Heart left ventricle (tissue), 13 donors: ENCODE measurements around the gene ABO.

ENCODE experiments used
- CTCF ChIP-seq, 12 donors: fragments of 200-600 bp; sonication (generic) in 4 of 12; IDR thresholded peaks; one replicate each; pipeline versions ENCODE4 v1.5.0 to v1.8.0; 2018 to 2022; ENCODE audit warnings: antibody characterized with exemption in 12 of 12, mild to moderate bottlenecking in 5 of 12
- POLR2A ChIP-seq, 2 donors: fragments of 450-650 bp; IDR thresholded peaks; one replicate each; pipeline ENCODE4 v1.6.1; 2017; ENCODE audit warnings: antibody characterized with exemption in 2 of 2, mild to moderate bottlenecking in 2 of 2, moderate library complexity in 2 of 2
- donor health status: ischemic (EF 13 %, LVEDD 7.1; RV severe dilation, severe dysfunction).
- donor health status: DM: no; HTN: yes; CAD: no.
- donor health status: DM: no; HTN: no; CAD: no.
- donor health status: ischemic (EF 25% LVEDD 6.9; RV normal size, moderate dysfunction).
- donor health status: ischemic (EF 25% LVEDD 5.7; RV mildly dilated, moderate dysfunction).
- donor health status: ischemic (EF 35%, LVEDD 5.7; RV mildly dilated, moderate dysfunction).
- donor health status: nonischemic (EF 11% LVEDD 7.7; RV severe dilation, severe dysfunction).
- donor health status: DM: yes; HTN: yes; CAD: no.
- donor health status: PGD.
- donor health status: ischemic (EF 29% LVEDD 5.4; RV normal size, mild dysfunction).
- donor health status: nonischemic (EF 23%, LVEDD 6.1; RV moderate dilation, normal function).

DNA sequence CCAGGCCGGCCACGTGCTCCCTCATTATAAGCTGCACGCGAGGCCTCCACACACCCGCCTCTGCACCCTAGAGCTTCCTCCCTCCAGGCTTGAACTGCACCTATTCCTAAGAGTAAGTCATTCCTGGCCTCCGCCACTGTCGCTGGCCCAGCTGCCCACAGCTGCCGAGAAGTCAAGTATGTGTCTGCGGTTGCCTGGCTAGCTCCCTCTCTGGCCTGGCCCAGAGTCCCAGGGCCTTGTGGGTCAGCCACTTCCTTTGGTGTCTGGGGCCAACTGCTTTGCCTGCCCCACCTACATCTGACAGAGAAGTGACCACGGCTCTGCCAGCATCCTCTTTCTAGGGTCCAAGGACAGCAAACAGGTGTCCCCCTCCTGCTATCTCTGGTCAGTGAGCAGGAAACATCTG lies 18.3 kb downstream of the ABO start:
- TF ChIP-seq CTCF (IDR thresholded peaks at IDR 0.05) (no peak), POLR2A (IDR thresholded peaks at IDR 0.05) (no peak)
